ENCODE data around the gene PID1.

Gene PID1

GRCh38 chr2:229059331-229060033 lies 211.6 kb downstream of the PID1 start:
- no peak for DNase-seq

DNA sequence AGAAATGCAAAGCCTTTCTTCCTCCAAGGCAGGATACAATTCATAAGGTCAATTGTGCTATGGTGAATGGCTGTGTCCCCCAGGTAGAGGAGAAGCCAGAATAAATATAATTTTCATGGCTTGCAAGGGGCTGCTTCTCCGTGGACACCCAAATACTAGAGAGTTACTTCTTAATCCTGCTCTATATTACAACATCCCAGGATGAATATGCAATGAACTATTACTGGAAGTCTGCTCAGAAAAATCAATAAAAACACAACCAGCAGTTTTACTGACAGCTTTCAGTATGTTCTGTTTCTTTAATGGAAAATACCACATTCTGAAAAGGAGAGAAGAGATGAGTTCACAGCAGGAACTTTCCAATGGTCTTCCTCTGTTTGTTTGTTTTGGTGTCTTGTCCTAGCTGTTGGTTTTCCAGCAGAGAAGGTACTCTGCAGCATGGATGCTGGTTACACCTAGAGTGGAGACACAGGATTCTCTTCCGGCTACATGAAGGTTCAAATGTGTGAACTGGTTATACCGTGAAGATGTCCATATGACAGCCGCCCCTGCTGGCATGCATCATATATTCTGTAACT lies 213.0 kb downstream of the PID1 start:
- no peak for DNase-seq

DNA sequence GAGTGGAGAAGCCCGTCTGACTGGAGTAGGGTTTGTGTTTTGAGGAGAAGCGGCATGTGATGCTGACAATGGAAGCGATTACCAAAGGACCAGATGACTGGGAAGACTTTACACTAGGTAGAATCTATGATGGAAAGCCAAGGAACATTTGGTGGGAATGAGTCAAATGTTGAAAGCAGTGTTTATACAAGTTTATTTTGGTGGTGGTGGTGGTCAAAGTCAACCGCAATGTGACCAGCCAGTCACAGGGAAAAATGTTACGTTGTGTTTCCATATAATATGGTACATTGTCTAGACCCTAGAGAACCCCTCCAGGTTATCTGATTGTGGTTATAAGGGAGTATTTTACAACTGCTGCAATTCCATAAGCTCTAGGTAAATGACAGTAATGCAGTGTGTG lies 216.8 kb downstream of the PID1 start:
- no peak for DNase-seq

- no peak for DNase-seq
These were observed 219.3 kb downstream of the PID1 start for GRCh38 chr2:229051798-229052197.

- DNase-seq = no peak
These were observed 221.0 kb downstream of the PID1 start for GRCh38 chr2:229050133-229050532.

- no peak for DNase-seq
These were observed 223.0 kb downstream of the PID1 start for GRCh38 chr2:229048134-229048533.

DNA sequence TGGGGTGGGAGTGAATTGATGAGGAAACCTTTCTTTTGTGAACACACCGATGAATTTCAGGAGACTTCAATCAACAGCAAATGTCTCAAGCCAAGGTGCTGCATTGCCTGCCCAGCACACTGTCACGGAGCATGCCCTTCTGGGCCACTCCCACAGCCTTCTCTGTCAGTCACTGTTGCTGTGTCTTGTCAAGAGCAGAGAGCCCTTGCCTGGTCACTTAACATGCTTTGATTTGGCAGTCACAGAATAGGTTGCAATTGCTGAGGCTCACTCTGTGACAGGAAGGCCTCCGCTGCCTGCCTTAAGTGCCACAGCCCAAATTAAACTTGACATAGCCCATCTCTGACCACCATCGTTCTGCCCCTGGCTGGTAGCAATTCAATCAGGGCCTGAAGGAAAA lies 225.4 kb downstream of the PID1 start:
- DNase-seq = no peak

DNA sequence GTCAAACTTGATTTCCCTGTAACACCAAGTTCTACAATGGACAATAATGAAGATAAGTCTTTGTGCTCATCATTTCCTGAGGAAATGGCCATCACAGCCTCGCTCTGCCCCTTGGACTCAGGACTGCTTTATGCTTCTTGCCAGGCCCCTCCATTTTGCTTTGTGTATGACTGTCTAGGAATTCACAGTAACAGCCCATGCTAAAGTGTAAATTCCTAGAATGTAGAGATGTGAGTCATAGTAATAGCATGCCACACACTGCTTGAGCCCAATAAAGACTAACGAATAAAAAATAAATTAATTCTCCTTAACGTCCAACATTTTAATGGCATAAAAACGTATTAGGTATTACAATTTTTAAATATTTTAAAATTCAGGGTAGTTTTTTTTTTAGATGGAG lies 226.5 kb downstream of the PID1 start:
- DNase-seq = no peak

- DNase-seq = no peak
These were observed 227.4 kb downstream of the PID1 start for GRCh38 chr2:229043681-229044080.

GRCh38 chr2:229042349-229042748 lies 228.7 kb downstream of the PID1 start:
- DNase-seq = no peak

GRCh38 chr2:229041691-229042090 lies 229.4 kb downstream of the PID1 start:
- DNase-seq = no peak

GRCh38 chr2:229037621-229038020 lies 233.5 kb downstream of the PID1 start:
- DNase-seq = no peak

DNA sequence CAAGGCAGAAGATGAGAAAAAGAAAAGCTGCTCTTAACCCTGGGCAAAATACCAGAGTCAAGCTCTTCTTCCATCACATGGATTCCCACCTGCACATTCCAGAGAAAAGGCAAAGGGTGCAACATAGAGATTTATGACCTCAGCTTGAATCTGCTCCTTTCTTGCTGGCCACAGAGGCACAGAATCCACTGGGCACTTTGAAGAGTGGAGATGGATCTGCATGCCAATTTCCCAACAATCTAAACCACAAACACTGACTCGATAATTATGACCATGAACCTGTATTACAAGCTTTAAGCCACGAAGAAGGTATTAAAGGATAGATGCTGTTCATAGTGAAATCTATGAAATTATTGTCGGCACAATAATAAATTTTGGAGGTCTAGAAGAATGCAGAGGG lies 237.3 kb downstream of the PID1 start:
- DNase-seq = no peak

DNA sequence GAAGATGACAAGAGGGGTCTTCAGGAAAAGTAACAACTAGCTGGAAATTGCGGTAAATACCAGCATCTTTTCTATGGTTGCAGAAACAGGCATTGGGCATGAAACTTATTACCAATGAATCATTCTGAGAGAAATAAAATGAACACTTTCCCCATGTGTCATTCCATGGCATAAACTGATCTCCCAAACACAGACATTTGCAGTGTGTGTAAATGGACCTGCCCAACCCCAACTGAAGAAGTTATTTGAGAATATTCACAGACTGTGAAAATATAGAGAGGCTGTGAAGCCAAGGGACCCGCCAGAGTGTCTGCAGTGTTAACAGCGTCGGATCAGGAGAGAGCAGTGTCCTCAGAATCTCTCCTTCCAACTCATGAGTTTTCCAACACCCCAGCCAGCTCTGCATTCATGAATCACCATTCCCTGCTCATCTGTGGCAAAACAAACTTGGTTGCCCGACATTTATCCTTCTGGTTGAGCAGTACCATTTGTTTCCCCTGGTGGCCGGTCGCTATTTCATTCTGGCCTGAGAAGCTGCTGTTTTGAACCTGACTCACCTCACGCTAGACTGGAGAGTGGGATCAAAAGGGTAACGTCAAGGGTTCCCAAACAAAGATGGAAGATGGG lies 238.4 kb downstream of the PID1 start:
- DNase-seq = no peak

GRCh38 chr2:229027353-229028105 lies 243.6 kb downstream of the PID1 start:
- DNase-seq = no peak

- no peak for DNase-seq
These were observed 245.4 kb downstream of the PID1 start for GRCh38 chr2:229025653-229026052.

GRCh38 chr2:229022652-229023051 lies 248.4 kb downstream of the PID1 start:
- no peak for DNase-seq

DNA sequence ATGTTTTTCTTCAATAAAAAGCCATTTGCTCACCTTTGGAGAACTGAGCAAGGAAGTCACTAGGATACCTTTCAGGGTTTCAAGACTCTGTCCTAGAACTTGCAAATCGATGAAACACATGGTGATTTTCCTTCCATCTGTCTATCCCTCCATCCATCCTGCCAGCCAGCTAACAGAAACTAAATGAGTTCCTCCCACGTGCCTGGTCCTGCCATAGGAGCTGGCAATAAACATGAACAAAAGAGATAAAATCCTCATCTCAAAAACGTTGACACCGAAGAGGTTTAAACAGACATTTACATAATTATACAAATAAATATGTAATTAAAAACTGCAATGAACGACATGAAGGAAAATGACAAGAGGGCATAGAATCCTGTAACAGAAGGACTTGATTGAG lies 249.0 kb downstream of the PID1 start:
- DNase-seq = no peak

DNA sequence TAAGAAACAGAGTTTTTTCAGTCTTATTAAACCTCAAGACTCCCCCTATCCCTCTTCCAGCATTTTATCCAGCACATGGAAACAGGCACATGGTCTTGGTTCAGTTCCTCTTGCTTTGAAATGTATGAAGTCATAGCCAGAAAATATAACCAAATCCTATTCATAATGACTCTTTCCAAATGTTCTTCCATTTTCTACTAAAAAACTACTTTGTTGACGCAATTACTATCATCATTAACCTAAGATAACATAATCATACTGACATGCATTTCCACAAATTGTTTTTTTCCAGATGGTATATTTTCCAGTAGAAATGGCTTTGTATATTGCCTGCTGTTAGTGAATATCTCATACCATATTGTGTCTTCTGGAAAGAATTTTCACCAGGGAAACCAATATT lies 261.3 kb downstream of the PID1 start:
- no peak for DNase-seq

- DNase-seq = no peak
These were observed 267.8 kb downstream of the PID1 start for GRCh38 chr2:229003256-229003655.

DNA sequence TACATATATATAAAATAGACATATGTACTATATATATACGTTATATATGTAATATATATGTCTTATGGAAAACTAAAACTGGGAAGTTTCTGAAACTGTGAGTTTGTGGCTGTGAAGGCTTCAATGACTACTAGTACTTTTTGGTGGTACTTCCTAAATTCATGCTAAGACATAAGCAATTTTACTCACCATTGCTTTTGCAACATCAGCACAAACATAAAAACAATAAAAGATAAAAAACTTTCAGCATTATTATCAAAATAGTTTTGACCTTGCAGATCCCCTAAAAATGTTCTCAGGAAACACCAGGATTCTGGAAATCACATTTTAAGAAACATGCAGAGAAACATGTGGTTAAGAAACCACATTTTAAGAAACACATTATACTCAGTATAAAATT lies 269.9 kb downstream of the PID1 start:
- no peak for DNase-seq

DNA sequence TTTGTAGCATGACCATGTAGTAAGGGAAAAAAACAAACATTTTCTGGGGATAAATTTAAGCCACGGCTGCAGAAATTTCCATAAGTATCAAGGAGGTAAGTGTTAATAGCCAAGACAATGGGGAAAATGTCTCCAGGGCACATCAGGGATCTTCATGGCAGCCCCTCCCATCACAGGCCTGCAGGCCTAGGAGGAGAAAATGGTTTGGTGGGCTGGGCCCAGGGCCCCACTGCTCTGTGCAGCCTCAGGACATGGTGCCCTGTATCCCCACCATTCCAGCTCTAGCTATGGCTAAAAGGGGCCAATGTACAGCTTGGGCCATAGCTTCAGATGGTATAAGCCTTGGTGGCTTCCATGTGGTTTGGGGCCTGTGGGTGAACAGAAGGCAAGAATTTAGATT lies 271.8 kb downstream of the PID1 start:
- DNase-seq = no peak

DNA sequence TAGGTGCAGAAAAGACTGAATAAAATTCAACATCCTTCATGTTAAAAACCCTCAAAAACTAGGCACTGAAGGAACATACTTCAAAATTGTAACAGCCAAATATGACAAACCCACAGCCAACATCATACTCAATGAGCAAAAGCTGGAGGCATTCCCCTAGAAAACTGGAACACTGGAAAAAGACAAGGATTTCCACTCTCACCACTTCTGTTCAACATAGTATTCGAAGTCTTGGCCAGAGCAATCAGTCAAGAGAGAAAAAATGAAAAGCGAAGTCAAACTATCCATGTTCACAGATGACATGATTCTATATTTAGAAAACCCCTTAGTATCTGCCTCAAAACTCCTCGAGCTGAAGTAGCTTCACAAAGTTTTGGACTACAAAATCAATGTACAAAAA lies 282.3 kb downstream of the PID1 start:
- DNase-seq = no peak
